ENCODE measurements around the gene RASGRP4. TPM values are rescaled to one million over a fixed set of nuclear protein-coding genes. Genes with fewer than 3 reads are reported as not detected.

The RASGRP4 gene
- total RNA-seq, 1 experiment from 2014 or later, result not detected

- POLR2A ChIA-PET, result no interaction called here
- in situ Hi-C loops (cut with HindIII; ENCODE audit: low pct_unique_long_range_greater_than_20kb, low sequenced_read_pairs), result no loop called here
- H3K36me3 ChIP-seq (ENCODE audit: control insufficient read depth, insufficient read depth, low read length), result no peaks in the 10 kb centered on the region
- ATAC-seq, result no peak
- H3K4me1 ChIP-seq (ENCODE audit: control insufficient read depth, insufficient read depth, low read length), result peaks cover 13% of the 10 kb centered on the region
- intact Hi-C loops (cut with micrococcal nuclease; ENCODE audit: unreplicated experiment), result no loop called here
- H3K27ac ChIP-seq (ENCODE audit: low read length), result no peak overlapping the region
- H3K9me3 ChIP-seq (ENCODE audit: control insufficient read depth, insufficient read depth, low read depth, low read length), result no peaks in the 10 kb centered on the region
- no peaks in the 10 kb centered on the region for H3K27me3 ChIP-seq (ENCODE audit: control insufficient read depth, insufficient read depth, low read length)
- no peak overlapping the region for H3K4me3 ChIP-seq (ENCODE audit: low read depth in 2 of 2, low read length in 2 of 2)
- BruUV-seq (replicated peaks), result no TSS peak
- CTCF ChIA-PET, result interaction anchor here (1.5 kb wide), 1 partner anchor 12 kb away, joined by 4 read pairs; the partner anchor contains the start of gene FAM98C
- no peak for DNase-seq (ENCODE audit: low read depth, low spot score)
- no peak for TF ChIP-seq SIN3A (IDR thresholded peaks at IDR 0.05; ENCODE audit: borderline replicate concordance, insufficient read depth, low read depth, low read length)
- no peak for TF ChIP-seq REST (IDR thresholded peaks at IDR 0.05; ENCODE audit: insufficient read depth in 1 of 2, low read depth in 2 of 2, low read length in 1 of 2)
- no peak for TF ChIP-seq POLR2AphosphoS5 (IDR thresholded peaks at IDR 0.05; ENCODE audit: low read depth, low read length)
- no peak for TF ChIP-seq TCF7L2 (IDR thresholded peaks at IDR 0.05; ENCODE audit: low read depth, low read length)
- TF ChIP-seq CTCF (IDR thresholded peaks at IDR 0.05), result no peak
Observed at GRCh38 chr19:38389957-38390924, 35.8 kb downstream of the RASGRP4 start.

- DNase-seq (ENCODE audit: low read depth, low spot score), result no peak
- ChIA-PET POLR2A (no interaction called here), CTCF (interaction anchor here (1.5 kb wide), 1 partner anchor 13 kb away, joined by 4 read pairs; the partner anchor contains the start of gene FAM98C)
- BruUV-seq (replicated peaks), result no TSS peak
- peaks cover 13% of the 10 kb centered on the region for H3K4me1 ChIP-seq (ENCODE audit: control insufficient read depth, insufficient read depth, low read length)
- no peaks in the 10 kb centered on the region for H3K9me3 ChIP-seq (ENCODE audit: control insufficient read depth, insufficient read depth, low read depth, low read length)
- H3K4me3 ChIP-seq (ENCODE audit: low read depth in 2 of 2, low read length in 2 of 2), result peak overlapping the region; percentile 55 to 93
- no peaks in the 10 kb centered on the region for H3K27me3 ChIP-seq (ENCODE audit: control insufficient read depth, insufficient read depth, low read length)
- ATAC-seq, result no peak
- intact Hi-C loops (cut with micrococcal nuclease; ENCODE audit: unreplicated experiment), result no loop called here
- in situ Hi-C loops (cut with HindIII; ENCODE audit: low pct_unique_long_range_greater_than_20kb, low sequenced_read_pairs), result no loop called here
- no peaks in the 10 kb centered on the region for H3K36me3 ChIP-seq (ENCODE audit: control insufficient read depth, insufficient read depth, low read length)
- no peak for TF ChIP-seq TCF7L2 (IDR thresholded peaks at IDR 0.05; ENCODE audit: low read depth, low read length)
- no peak for TF ChIP-seq REST (IDR thresholded peaks at IDR 0.05; ENCODE audit: insufficient read depth in 1 of 2, low read depth in 2 of 2, low read length in 1 of 2)
- TF ChIP-seq CTCF (IDR thresholded peaks at IDR 0.05), result no peak
- TF ChIP-seq POLR2AphosphoS5 (IDR thresholded peaks at IDR 0.05; ENCODE audit: low read depth, low read length), result no peak
- no peak for TF ChIP-seq SIN3A (IDR thresholded peaks at IDR 0.05; ENCODE audit: borderline replicate concordance, insufficient read depth, low read depth, low read length)
- H3K27ac ChIP-seq (ENCODE audit: low read length), result peak overlapping the region; percentile 76
Observed at GRCh38 chr19:38389101-38389925, 36.7 kb downstream of the RASGRP4 start.
